Lower leg skin (tissue), 4 donors: ENCODE data around the gene CDH23. TPM values are rescaled to one million over a fixed set of nuclear protein-coding genes. Genes with fewer than 3 reads are reported as not detected.

Experiments used
- DNase-seq, 2 donors: peaks; one replicate each; pipeline ENCODE4 v3.0.0-alpha.2; 2019; ENCODE audit warnings: low spot score in 2 of 2
- H3K4me3 ChIP-seq: fragments of 200-600 bp; sonication (generic); 2 replicates; pipeline ENCODE4 v1.5.1; 2017; ENCODE audit warnings: mild to moderate bottlenecking, low read depth; ENCODE audit not compliant: poor library complexity, severe bottlenecking
- CTCF ChIP-seq, 3 donors: fragments of 450-650 bp; IDR thresholded peaks; one replicate each; pipeline ENCODE4 v1.5.1; 2016; ENCODE audit warnings: antibody characterized with exemption in 3 of 3, mild to moderate bottlenecking in 3 of 3, moderate library complexity in 2 of 3
- POLR2A ChIP-seq, 2 donors: fragments of 450-650 bp; IDR thresholded peaks; one replicate each; pipeline ENCODE4 v1.6.1; 2016 to 2017; ENCODE audit warnings: antibody characterized with exemption in 2 of 2, mild to moderate bottlenecking in 1 of 2, moderate library complexity in 1 of 2
- WGBS, 2 donors: methylation state at CpG; one replicate each; pipeline ENCODE4 v1.1.5; 2018; 5-methylcytosine and 5-hydroxymethylcytosine counted together
- intact Hi-C: fragments of 100-400 bp; cut with DNase I; formaldehyde crosslinking; loops from one replicate; pipeline ENCODE4 v1.15.0; 2023; ENCODE audit warnings: low total_unique reads
- total RNA-seq, 4 donors: library from RNA; depleted of rRNA; stranded (reverse); fragments of >200 nt; gene quantifications; one replicate each; pipeline ENCODE4 v1.1.0, GENCODE V29; 2016

Gene CDH23
- total RNA-seq, 4 donors from 2014 or later = 1.7 to 9.2 (median 2.6) TPM

- TF ChIP-seq POLR2A (IDR thresholded peaks at IDR 0.05) (no peak), CTCF (IDR thresholded peaks at IDR 0.05) (no peak)
- DNase-seq = peak in 1 of 2 donors; percentile 78
- WGBS, 2 donors = 93 to 94% methylated on average over 11 of the region's 11 CpGs
- no peak overlapping the region for H3K4me3 ChIP-seq
- intact Hi-C loops = no loop called here
Observed at GRCh38 chr10:71394926-71395562, 1.7 kb upstream of the CDH23 start.

GRCh38 chr10:71395621-71396020, 1.1 kb upstream of the CDH23 start:
- intact Hi-C loops = no loop called here
- no peak for TF ChIP-seq CTCF (IDR thresholded peaks at IDR 0.05)
- no peak for TF ChIP-seq POLR2A (IDR thresholded peaks at IDR 0.05)
- DNase-seq = peak in 1 of 2 donors; percentile 71
- WGBS, 2 donors = 85 to 90% methylated on average over 4 of the region's 4 CpGs
- no peak overlapping the region for H3K4me3 ChIP-seq

GRCh38 chr10:71396084-71396710, 523 bp upstream of the CDH23 start:
- WGBS, 2 donors = 42 to 50% methylated on average over 27 to 31 of the region's 46 CpGs
- intact Hi-C loops = no loop called here
- H3K4me3 ChIP-seq = no peak overlapping the region
- no peak for TF ChIP-seq POLR2A (IDR thresholded peaks at IDR 0.05)
- TF ChIP-seq CTCF (IDR thresholded peaks at IDR 0.05) = no peak
- peak in 1 of 2 donors; percentile 85 for DNase-seq

GRCh38 chr10:71397296-71398212, 834 bp downstream of the CDH23 start:
- TF ChIP-seq POLR2A (IDR thresholded peaks at IDR 0.05) (no peak), CTCF (IDR thresholded peaks at IDR 0.05) (no peak)
- intact Hi-C loops = no loop called here
- 0 to 3% methylated on average over 37 to 69 of the region's 82 CpGs for WGBS, 2 donors
- peak in 1 of 2 donors; percentile 85 for DNase-seq
- H3K4me3 ChIP-seq = no peak overlapping the region

GRCh38 chr10:71398976-71399375, 2.3 kb downstream of the CDH23 start:
- WGBS, 2 donors = 68 to 74% methylated on average over 4 of the region's 4 CpGs
- DNase-seq = peak in 1 of 2 donors; percentile 40
- TF ChIP-seq POLR2A (IDR thresholded peaks at IDR 0.05) (no peak), CTCF (IDR thresholded peaks at IDR 0.05) (no peak)
- H3K4me3 ChIP-seq = no peak overlapping the region
- intact Hi-C loops = no loop called here
